Hepatic stellate cell (primary cell): ENCODE data around the gene IFI27L1.

ENCODE experiments used
- DNase-seq: peaks from one replicate; pipeline ENCODE4 v3.0.0; 2011; ENCODE audit warnings: low spot score

Gene IFI27L1

GRCh38 chr14:94132285-94132887 lies 51.3 kb downstream of the IFI27L1 start:
- DNase-seq, result peak; percentile 49

- no peak for DNase-seq
Observed at GRCh38 chr14:94135476-94135875, 54.4 kb downstream of the IFI27L1 start.

GRCh38 chr14:94136575-94137331 lies 55.6 kb downstream of the IFI27L1 start:
- peak; percentile 69 for DNase-seq

- no peak for DNase-seq
Observed at GRCh38 chr14:94138251-94138650, 57.1 kb downstream of the IFI27L1 start.

GRCh38 chr14:94139006-94139405 lies 57.9 kb downstream of the IFI27L1 start:
- no peak for DNase-seq

- DNase-seq, result no peak
Observed at GRCh38 chr14:94139421-94139820, 58.3 kb downstream of the IFI27L1 start.

- no peak for DNase-seq
Observed at GRCh38 chr14:94142247-94142646, 61.1 kb downstream of the IFI27L1 start.

- DNase-seq, result no peak
Observed at GRCh38 chr14:94142836-94143235, 61.7 kb downstream of the IFI27L1 start.

- DNase-seq, result no peak
Observed at GRCh38 chr14:94143239-94143638, 62.1 kb downstream of the IFI27L1 start.

- no peak for DNase-seq
Observed at GRCh38 chr14:94143711-94144110, 62.6 kb downstream of the IFI27L1 start.

- DNase-seq, result no peak
Observed at GRCh38 chr14:94144765-94145164, 63.7 kb downstream of the IFI27L1 start.

- no peak for DNase-seq
Observed at GRCh38 chr14:94145902-94146527, 64.9 kb downstream of the IFI27L1 start.
